GM20000 (cell line): ENCODE measurements around the gene PDGFB.
A peak's percentile ranks its signal among the peaks of the same experiment; 100 is the strongest.

Source experiments
- DNase-seq: peaks from one replicate; pipeline ENCODE4 v3.0.0; 2012; ENCODE audit warnings: low spot score
- TF ChIP-seq, protein P1 (sequence below): IDR thresholded peaks from 2 replicates; pipeline ENCODE4 v1.5.1; 2012; ENCODE audit warnings: mild to moderate bottlenecking, control low read depth; ENCODE audit errors: extremely low read depth, missing control alignments

PDGFB gene

GRCh38 chr22:39237318-39238100 lies 7.3 kb downstream of the PDGFB start:
- peak; percentile 65 for DNase-seq
- TF ChIP-seq, protein P1, sequence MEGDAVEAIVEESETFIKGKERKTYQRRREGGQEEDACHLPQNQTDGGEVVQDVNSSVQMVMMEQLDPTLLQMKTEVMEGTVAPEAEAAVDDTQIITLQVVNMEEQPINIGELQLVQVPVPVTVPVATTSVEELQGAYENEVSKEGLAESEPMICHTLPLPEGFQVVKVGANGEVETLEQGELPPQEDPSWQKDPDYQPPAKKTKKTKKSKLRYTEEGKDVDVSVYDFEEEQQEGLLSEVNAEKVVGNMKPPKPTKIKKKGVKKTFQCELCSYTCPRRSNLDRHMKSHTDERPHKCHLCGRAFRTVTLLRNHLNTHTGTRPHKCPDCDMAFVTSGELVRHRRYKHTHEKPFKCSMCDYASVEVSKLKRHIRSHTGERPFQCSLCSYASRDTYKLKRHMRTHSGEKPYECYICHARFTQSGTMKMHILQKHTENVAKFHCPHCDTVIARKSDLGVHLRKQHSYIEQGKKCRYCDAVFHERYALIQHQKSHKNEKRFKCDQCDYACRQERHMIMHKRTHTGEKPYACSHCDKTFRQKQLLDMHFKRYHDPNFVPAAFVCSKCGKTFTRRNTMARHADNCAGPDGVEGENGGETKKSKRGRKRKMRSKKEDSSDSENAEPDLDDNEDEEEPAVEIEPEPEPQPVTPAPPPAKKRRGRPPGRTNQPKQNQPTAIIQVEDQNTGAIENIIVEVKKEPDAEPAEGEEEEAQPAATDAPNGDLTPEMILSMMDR, result no peak

- TF ChIP-seq, protein P1, result no peak
- DNase-seq, result peak; percentile 75
These were observed 8.2 kb downstream of the PDGFB start for GRCh38 chr22:39236321-39237317.

- no peak for DNase-seq
- TF ChIP-seq, protein P1, result no peak
These were observed 9.7 kb downstream of the PDGFB start for GRCh38 chr22:39234867-39235687.

GRCh38 chr22:39234472-39234787 lies 10.4 kb downstream of the PDGFB start:
- TF ChIP-seq, protein P1, result no peak
- DNase-seq, result no peak

- TF ChIP-seq, protein P1, result no peak
- no peak for DNase-seq
These were observed 10.9 kb downstream of the PDGFB start for GRCh38 chr22:39233710-39234471.

GRCh38 chr22:39232806-39233709 lies 11.7 kb downstream of the PDGFB start:
- no peak for DNase-seq
- TF ChIP-seq, protein P1, result no peak
